SK-N-MC (cell line): Measurements from ENCODE around the gene DGKI.

ENCODE experiments used
- EZH2 ChIP-seq: fragments of 200-600 bp; sonication (generic); IDR thresholded peaks from one replicate; pipeline ENCODE4 v1.6.1; 2017; ENCODE audit warnings: antibody characterized with exemption
- FOXP2 ChIP-seq: optimal IDR thresholded peaks from 2 replicates; pipeline ENCODE3; 2011; ENCODE audit warnings: mild to moderate bottlenecking, moderate library complexity; ENCODE audit not compliant: insufficient read depth; ENCODE audit errors: extremely low read length, control extremely low read depth

- TF ChIP-seq EZH2 (no peak), FOXP2 (no peak)
Observed at GRCh38 chr7:137519947-137520346, 326.8 kb downstream of the DGKI start.
